ENCODE results near the gene EPHA2.
"Not testable (repeated sequence)": the region's sequence is repeated elsewhere in the genome, so short reads cannot be mapped to it uniquely, and the experiment has no call there.

Gene EPHA2

GRCh38 chr1:16199700-16200099 is 43.8 kb upstream of the EPHA2 start:
- no peak for TF ChIP-seq CTCF (IDR thresholded peaks at IDR 0.05; ENCODE audit: extremely low read depth, missing control alignments)
- no peak for DNase-seq (ENCODE audit: low spot score)

GRCh38 chr1:16199157-16199501 is 43.3 kb upstream of the EPHA2 start:
- no peak for TF ChIP-seq CTCF (IDR thresholded peaks at IDR 0.05; ENCODE audit: extremely low read depth, missing control alignments)
- DNase-seq (ENCODE audit: low spot score): no peak

GRCh38 chr1:16198444-16199156 is 42.7 kb upstream of the EPHA2 start:
- no peak for DNase-seq (ENCODE audit: low spot score)
- no peak for TF ChIP-seq CTCF (IDR thresholded peaks at IDR 0.05; ENCODE audit: extremely low read depth, missing control alignments)

GRCh38 chr1:16196874-16197273 is 41.0 kb upstream of the EPHA2 start:
- no peak for TF ChIP-seq CTCF (IDR thresholded peaks at IDR 0.05; ENCODE audit: extremely low read depth, missing control alignments)
- no peak for DNase-seq (ENCODE audit: low spot score)

GRCh38 chr1:16196139-16196538 is 40.3 kb upstream of the EPHA2 start:
- DNase-seq (ENCODE audit: low spot score): not testable (repeated sequence)

GRCh38 chr1:16195518-16195905 is 39.6 kb upstream of the EPHA2 start:
- TF ChIP-seq CTCF (IDR thresholded peaks at IDR 0.05; ENCODE audit: extremely low read depth, missing control alignments): no peak
- DNase-seq (ENCODE audit: low spot score): no peak

GRCh38 chr1:16191916-16192546 is 36.2 kb upstream of the EPHA2 start:
- DNase-seq (ENCODE audit: low spot score): no peak
- no peak for TF ChIP-seq CTCF (IDR thresholded peaks at IDR 0.05; ENCODE audit: extremely low read depth, missing control alignments)

GRCh38 chr1:16191309-16191708 is 35.4 kb upstream of the EPHA2 start:
- no peak for TF ChIP-seq CTCF (IDR thresholded peaks at IDR 0.05; ENCODE audit: extremely low read depth, missing control alignments)
- no peak for DNase-seq (ENCODE audit: low spot score)

All from GM20000 (cell line).